ENCODE results near the gene FARP1. TPM values are rescaled to one million over a fixed set of nuclear protein-coding genes. Genes with fewer than 3 reads are reported as not detected.

The FARP1 gene
- total and polyA plus RNA-seq, 2 of the 8 experiments (the other 6 are each of a cell fraction or from before 2014, with no cell fraction given): 24.7 to 104 TPM

DNA sequence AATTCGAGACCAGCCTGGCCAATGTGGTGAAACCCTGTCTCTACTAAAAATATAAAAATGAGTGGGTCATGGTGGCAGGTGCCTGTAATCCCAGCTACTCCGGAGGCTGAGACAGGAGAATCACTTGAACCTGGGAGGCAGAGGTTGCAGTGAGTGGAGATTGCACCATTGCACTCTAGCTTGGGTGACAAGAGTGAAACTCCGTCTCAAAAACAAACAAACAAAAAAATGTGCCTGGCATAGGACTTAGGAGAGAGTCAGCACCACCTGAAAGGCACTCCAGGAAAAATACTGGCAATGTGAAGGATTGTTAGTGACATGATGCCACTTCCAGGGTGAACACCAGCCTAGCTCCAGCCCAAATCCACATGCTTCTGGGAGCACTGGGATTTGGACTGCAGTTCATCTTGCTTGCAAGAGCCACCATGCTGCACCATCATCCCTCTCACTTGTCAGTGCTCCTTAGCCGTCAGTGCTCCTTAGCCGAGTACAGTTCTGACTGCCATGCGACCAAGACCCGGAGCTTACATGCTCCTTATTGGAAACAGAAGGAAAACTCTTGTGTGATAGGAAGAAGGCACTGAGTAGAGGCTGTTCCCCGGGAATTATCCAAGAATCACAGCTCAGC is 179.3 kb downstream of the FARP1 start:
- Histone ChIP-seq H3K23me2 (ENCODE audit: low read depth, low read length) (peaks cover 2% of the 10 kb centered on the region; the same call in 1 of the 2 replicates), H2BK15ac (ENCODE audit: low read length) (no peak overlapping the region), H2BK120ac (replicated peaks; ENCODE audit: low read depth, low read length) (no peak overlapping the region), H3K4me1 (replicated peaks in 1 of 4; ENCODE audit: control insufficient read depth in 3 of 4, insufficient read depth in 4 of 4, low read length in 3 of 4) (peaks cover 0 to 22% (median 13%) of the 10 kb centered on the region in 4 experiments; a peak in 4 of 7 replicates), H4K8ac (ENCODE audit: extremely low read depth, insufficient read depth, low read length) (no peak overlapping the region; the same call in 1 of the 2 replicates), H3K79me1 (ENCODE audit: low read depth, low read length) (peaks cover 2% of the 10 kb centered on the region; the same call in 1 of the 2 replicates), H3K56ac (replicated peaks; ENCODE audit: insufficient read length, low read depth, low read length) (no peak overlapping the region), H4K5ac (ENCODE audit: insufficient read length, low read depth, low read length) (no peak overlapping the region), H3K9me3 (ENCODE audit: insufficient read depth in 2 of 2, low read depth in 1 of 2, low read length in 1 of 2) (no peaks in the 10 kb centered on the region), H2AK5ac (ENCODE audit: low read depth, low read length) (0 out of 2 replicates have a peak overlapping the region, but pooled peaks have one; percentile 66), H3K27me3 (replicated peaks in 1 of 4; ENCODE audit: control insufficient read depth in 3 of 4, extremely low read depth in 1 of 4, insufficient read depth in 3 of 4, low read length in 3 of 4) (no peaks in the 10 kb centered on the region), H2BK5ac (ENCODE audit: low read depth, low read length) (no peak overlapping the region), H3K4ac (replicated peaks; ENCODE audit: insufficient read length, low read depth, low read length) (peak overlapping the region; percentile 41), H3K23ac (ENCODE audit: insufficient read length) (no peak overlapping the region), H3K27ac (ENCODE audit: low read depth, low read length) (no peak overlapping the region), H4K91ac (replicated peaks; ENCODE audit: insufficient read length, low read length) (no peak overlapping the region), H4K20me1 (replicated peaks in 1 of 2; ENCODE audit: control insufficient read depth in 1 of 2, insufficient read depth in 2 of 2, low read length in 2 of 2) (no peaks in the 10 kb centered on the region), H3K9ac (replicated peaks in 1 of 4; ENCODE audit: extremely low read depth in 1 of 4, low read depth in 3 of 4, low read length in 3 of 4) (no peak overlapping the region; a peak in 1 of 7 replicates), H3K79me2 (ENCODE audit: control insufficient read depth in 1 of 2, insufficient read depth in 2 of 2, low read length in 2 of 2) (peaks cover 0 to 42% of the 10 kb centered on the region in 2 experiments; a peak in 2 of 4 replicates), H2BK12ac (ENCODE audit: low read depth, low read length) (no peak overlapping the region), H3K4me3 (ENCODE audit: extremely low read depth in 1 of 4, insufficient read depth in 2 of 4, low read depth in 3 of 4, low read length in 4 of 4) (no peak overlapping the region), H2AFZ (ENCODE audit: low read length) (no peak overlapping the region), H3K18ac (ENCODE audit: extremely low read depth, low read length) (no peak overlapping the region), H3K36me3 (ENCODE audit: control insufficient read depth in 2 of 4, insufficient read depth in 4 of 4, low read length in 3 of 4) (no peaks in the 10 kb centered on the region), H2BK20ac (ENCODE audit: low read length) (no peak overlapping the region), H3K14ac (ENCODE audit: insufficient read length) (no peak overlapping the region), H3K4me2 (ENCODE audit: insufficient read depth in 1 of 2, low read depth in 2 of 2, low read length in 2 of 2) (no peak overlapping the region)
- 71% methylated on average over 8 of the region's 8 CpGs; no CpG with 5 or more reads in 1 of the 2 experiments for WGBS, 2 experiments (ENCODE audit: extremely low coverage in 1 of 2, insufficient coverage in 1 of 2, insufficient read length in 1 of 2, insufficient replicate concordance in 2 of 2, low coverage in 1 of 2, low lambda C conversion rate in 2 of 2, missing lambda C conversion rate in 1 of 2)
- no peak for TF ChIP-seq RXRA (IDR thresholded peaks at IDR 0.05; ENCODE audit: insufficient read depth, low read depth, low read length)
- TF ChIP-seq SP1 (IDR thresholded peaks at IDR 0.05; ENCODE audit: low read depth, low read length): no peak
- no peak for TF ChIP-seq MAFK (IDR thresholded peaks at IDR 0.05; ENCODE audit: low read depth, low read length)
- TF ChIP-seq JUN (IDR thresholded peaks at IDR 0.05; ENCODE audit: low read depth, low read length): no peak
- TF ChIP-seq CREB1 (IDR thresholded peaks at IDR 0.05): no peak
- TF ChIP-seq HDAC2 (IDR thresholded peaks at IDR 0.05; ENCODE audit: borderline replicate concordance in 1 of 2, low read depth in 2 of 2, low read length in 2 of 2): no peak
- no peak for TF ChIP-seq SP4 (IDR thresholded peaks at IDR 0.05; ENCODE audit: low read length)
- no peak for TF ChIP-seq EZH2 (IDR thresholded peaks at IDR 0.05; ENCODE audit: low read depth, low read length, severe bottlenecking)
- no peak for TF ChIP-seq KDM1A (IDR thresholded peaks at IDR 0.05; ENCODE audit: borderline replicate concordance, low read length)
- FAIRE-seq (no peak), DNase-seq (ENCODE audit: low read depth in 1 of 2, low spot score in 2 of 2) (no peak)
- ChIA-PET CTCF (ENCODE audit: partially characterized antibody) (interaction anchor here (0.9 to 1.0 kb wide), 2 partner anchors 9 to 26 kb away, joined by 3 to 4 read pairs; no protein-coding TSS in a partner anchor), POLR2A (ENCODE audit: partially characterized antibody) (interaction anchor here (0.6 to 0.9 kb wide), 2 partner anchors 11 to 187 kb away, joined by 4 read pairs; no protein-coding TSS in a partner anchor)

Measured in H1 (cell line).